Measurements from ENCODE around the gene TRPM5. TPM values are rescaled to one million over a fixed set of nuclear protein-coding genes. Genes with fewer than 3 reads are reported as not detected.
A peak's percentile ranks its signal among the peaks of the same experiment; 100 is the strongest.

Gene TRPM5
- total and polyA plus RNA-seq, 2 of the 8 experiments (the other 6 are each of a cell fraction or from before 2014, with no cell fraction given), result 0.02 TPM; not detected in 1

DNA sequence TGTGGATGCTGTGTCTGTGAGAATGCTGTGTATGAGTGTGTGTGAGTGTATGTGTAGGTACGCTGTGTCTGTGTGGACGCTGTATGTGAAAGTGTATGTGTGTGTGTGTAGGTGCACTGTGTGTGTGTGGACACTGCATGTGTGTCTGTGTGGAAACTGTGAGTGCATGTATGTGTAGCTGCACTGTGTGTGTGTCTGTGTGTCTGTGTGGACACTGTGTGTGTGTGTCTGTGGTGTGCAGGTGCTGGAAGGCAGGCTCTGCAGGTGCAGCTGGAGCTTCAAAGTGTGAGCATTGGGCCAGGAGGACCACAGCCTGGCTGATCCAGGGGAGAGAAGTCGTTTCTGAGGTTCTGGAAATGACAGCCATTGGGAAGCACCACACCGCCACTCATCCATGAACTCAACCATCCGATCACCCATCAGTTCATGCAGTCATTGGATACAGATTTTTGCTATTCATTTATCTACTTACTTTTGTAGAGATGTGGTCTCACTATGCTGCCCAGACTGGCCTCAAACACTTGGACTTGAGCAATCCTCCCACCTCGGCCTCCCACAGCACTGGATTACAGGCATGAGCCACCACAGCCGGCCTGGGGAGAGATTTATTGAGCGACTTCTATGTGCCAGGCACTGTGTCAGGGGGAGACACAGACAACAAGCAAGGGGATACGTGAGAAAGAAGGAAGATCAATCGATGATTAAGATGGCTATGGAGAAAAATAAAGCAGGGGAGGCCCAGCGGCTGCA, 9.6 kb downstream of the TRPM5 start:
- ChIA-PET POLR2A (ENCODE audit: partially characterized antibody) (no interaction called here), CTCF (ENCODE audit: partially characterized antibody) (interaction anchor here (4.6 kb wide), 1 partner anchor 97 kb away, joined by 37 read pairs; no protein-coding TSS in a partner anchor)
- Histone ChIP-seq H4K91ac (replicated peaks; ENCODE audit: insufficient read length, low read length) (no peak overlapping the region), H2BK15ac (ENCODE audit: low read length) (no peak overlapping the region), H3K23ac (ENCODE audit: insufficient read length) (no peak overlapping the region), H3K23me2 (ENCODE audit: low read depth, low read length) (peaks cover 14% of the 10 kb centered on the region; the same call in 1 of the 2 replicates), H3K4ac (replicated peaks; ENCODE audit: insufficient read length, low read depth, low read length) (no peak overlapping the region), H3K56ac (replicated peaks; ENCODE audit: insufficient read length, low read depth, low read length) (no peak overlapping the region), H3K27me3 (replicated peaks in 1 of 4; ENCODE audit: control insufficient read depth in 3 of 4, extremely low read depth in 1 of 4, insufficient read depth in 3 of 4, low read length in 3 of 4) (peaks cover 0 to 8% (median 4%) of the 10 kb centered on the region in 4 experiments; a peak in 3 of 7 replicates), H3K14ac (ENCODE audit: insufficient read length) (no peak overlapping the region), H4K20me1 (replicated peaks in 1 of 2; ENCODE audit: control insufficient read depth in 1 of 2, insufficient read depth in 2 of 2, low read length in 2 of 2) (peaks cover 0 to 15% of the 10 kb centered on the region in 2 experiments), H3K4me2 (ENCODE audit: insufficient read depth in 1 of 2, low read depth in 2 of 2, low read length in 2 of 2) (no peak overlapping the region), H3K79me2 (ENCODE audit: control insufficient read depth in 1 of 2, insufficient read depth in 2 of 2, low read length in 2 of 2) (no peaks in the 10 kb centered on the region), H3K4me1 (replicated peaks in 1 of 4; ENCODE audit: control insufficient read depth in 3 of 4, insufficient read depth in 4 of 4, low read length in 3 of 4) (no peaks in the 10 kb centered on the region; a peak in 1 of 7 replicates), H3K9ac (replicated peaks in 1 of 4; ENCODE audit: extremely low read depth in 1 of 4, low read depth in 3 of 4, low read length in 3 of 4) (peak overlapping the region in 1 of 4 experiments; percentile 12; a peak in 1 of 7 replicates), H4K8ac (ENCODE audit: extremely low read depth, insufficient read depth, low read length) (no peak overlapping the region), H4K5ac (ENCODE audit: insufficient read length, low read depth, low read length) (no peak overlapping the region), H2BK120ac (replicated peaks; ENCODE audit: low read depth, low read length) (no peak overlapping the region), H2AK5ac (ENCODE audit: low read depth, low read length) (peak overlapping the region; percentile 67; the same call in 1 of the 2 replicates), H3K18ac (ENCODE audit: extremely low read depth, low read length) (no peak overlapping the region), H2BK5ac (ENCODE audit: low read depth, low read length) (peak overlapping the region; percentile 4; the same call in 1 of the 2 replicates), H2AFZ (ENCODE audit: low read length) (no peak overlapping the region), H3K4me3 (ENCODE audit: extremely low read depth in 1 of 4, insufficient read depth in 2 of 4, low read depth in 3 of 4, low read length in 4 of 4) (no peak overlapping the region), H3K27ac (ENCODE audit: low read depth, low read length) (no peak overlapping the region), H3K36me3 (ENCODE audit: control insufficient read depth in 2 of 4, insufficient read depth in 4 of 4, low read length in 3 of 4) (no peaks in the 10 kb centered on the region), H3K9me3 (ENCODE audit: insufficient read depth in 2 of 2, low read depth in 1 of 2, low read length in 1 of 2) (no peaks in the 10 kb centered on the region), H2BK12ac (ENCODE audit: low read depth, low read length) (no peak overlapping the region), H2BK20ac (ENCODE audit: low read length) (peak overlapping the region; percentile 36; the same call in 1 of the 2 replicates), H3K79me1 (ENCODE audit: low read depth, low read length) (no peaks in the 10 kb centered on the region)
- 83% methylated on average over 11 of the region's 11 CpGs; no CpG with 5 or more reads in 1 of the 2 experiments for WGBS, 2 experiments (ENCODE audit: extremely low coverage in 1 of 2, insufficient coverage in 1 of 2, insufficient read length in 1 of 2, insufficient replicate concordance in 2 of 2, low coverage in 1 of 2, low lambda C conversion rate in 2 of 2, missing lambda C conversion rate in 1 of 2)
- no peak for FAIRE-seq
- DNase-seq (ENCODE audit: low read depth in 1 of 2, low spot score in 2 of 2), result no peak
- TF ChIP-seq RFX5 (IDR thresholded peaks at IDR 0.05; ENCODE audit: borderline replicate concordance, low read depth, low read length) (no peak), NANOG (IDR thresholded peaks at IDR 0.05; ENCODE audit: insufficient read depth, low read depth, low read length, poor library complexity, severe bottlenecking) (no peak), ZNF274 (IDR thresholded peaks at IDR 0.05; ENCODE audit: borderline replicate concordance, extremely low read depth, low read length) (no peak), MAFK (IDR thresholded peaks at IDR 0.05; ENCODE audit: low read depth, low read length) (no peak), KDM5A (IDR thresholded peaks at IDR 0.05; ENCODE audit: low read length) (no peak), SIN3A (conservative IDR thresholded peaks at IDR 0.05 in 1 of 2, IDR thresholded peaks at IDR 0.05 in 1 of 2; ENCODE audit: low read depth in 1 of 2, low read length in 2 of 2) (no peak)
- TF ChIP-seq, protein P1, sequence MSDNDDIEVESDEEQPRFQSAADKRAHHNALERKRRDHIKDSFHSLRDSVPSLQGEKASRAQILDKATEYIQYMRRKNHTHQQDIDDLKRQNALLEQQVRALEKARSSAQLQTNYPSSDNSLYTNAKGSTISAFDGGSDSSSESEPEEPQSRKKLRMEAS (IDR thresholded peaks at IDR 0.05), result no peak
- TF ChIP-seq, protein P2, sequence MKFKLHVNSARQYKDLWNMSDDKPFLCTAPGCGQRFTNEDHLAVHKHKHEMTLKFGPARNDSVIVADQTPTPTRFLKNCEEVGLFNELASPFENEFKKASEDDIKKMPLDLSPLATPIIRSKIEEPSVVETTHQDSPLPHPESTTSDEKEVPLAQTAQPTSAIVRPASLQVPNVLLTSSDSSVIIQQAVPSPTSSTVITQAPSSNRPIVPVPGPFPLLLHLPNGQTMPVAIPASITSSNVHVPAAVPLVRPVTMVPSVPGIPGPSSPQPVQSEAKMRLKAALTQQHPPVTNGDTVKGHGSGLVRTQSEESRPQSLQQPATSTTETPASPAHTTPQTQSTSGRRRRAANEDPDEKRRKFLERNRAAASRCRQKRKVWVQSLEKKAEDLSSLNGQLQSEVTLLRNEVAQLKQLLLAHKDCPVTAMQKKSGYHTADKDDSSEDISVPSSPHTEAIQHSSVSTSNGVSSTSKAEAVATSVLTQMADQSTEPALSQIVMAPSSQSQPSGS (IDR thresholded peaks at IDR 0.05; ENCODE audit: low read length), result no peak
- TF ChIP-seq, protein P3, sequence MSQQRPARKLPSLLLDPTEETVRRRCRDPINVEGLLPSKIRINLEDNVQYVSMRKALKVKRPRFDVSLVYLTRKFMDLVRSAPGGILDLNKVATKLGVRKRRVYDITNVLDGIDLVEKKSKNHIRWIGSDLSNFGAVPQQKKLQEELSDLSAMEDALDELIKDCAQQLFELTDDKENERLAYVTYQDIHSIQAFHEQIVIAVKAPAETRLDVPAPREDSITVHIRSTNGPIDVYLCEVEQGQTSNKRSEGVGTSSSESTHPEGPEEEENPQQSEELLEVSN (IDR thresholded peaks at IDR 0.05), result no peak

Data from H1 (cell line).